Fibroblast of the conjunctiva (primary cell): ENCODE results near the gene MMP25.
A peak's percentile ranks its signal among the peaks of the same experiment; 100 is the strongest.

Source experiments
- DNase-seq: peaks from one replicate; pipeline ENCODE4 v3.0.0-alpha.2; 2010; ENCODE audit warnings: low read depth

The MMP25 gene

GRCh38 chr16:3094289-3095027 lies 48.1 kb downstream of the MMP25 start:
- DNase-seq, result peak; percentile 12

GRCh38 chr16:3095869-3096268 lies 49.5 kb downstream of the MMP25 start:
- no peak for DNase-seq

- no peak for DNase-seq
These were observed 50.0 kb downstream of the MMP25 start for GRCh38 chr16:3096362-3096761.

- no peak for DNase-seq
These were observed 50.9 kb downstream of the MMP25 start for GRCh38 chr16:3097266-3097665.

- DNase-seq, result no peak
These were observed 52.4 kb downstream of the MMP25 start, which contains the start of gene ZSCAN10 for GRCh38 chr16:3098459-3099394. ZSCAN10 (minus strand) TSS chr16:3099294; CDS start chr16:3092937, 6,357 bp downstream.

- DNase-seq, result no peak
These were observed 53.0 kb downstream of the MMP25 start for GRCh38 chr16:3099395-3099731.

- DNase-seq, result peak; percentile 82
These were observed 53.6 kb downstream of the MMP25 start for GRCh38 chr16:3099732-3100499.

- no peak for DNase-seq
These were observed 54.9 kb downstream of the MMP25 start for GRCh38 chr16:3101018-3101840.

- DNase-seq, result no peak
These were observed 55.6 kb downstream of the MMP25 start for GRCh38 chr16:3101841-3102470.

- peak; percentile 68 for DNase-seq
These were observed 60.0 kb downstream of the MMP25 start for GRCh38 chr16:3106205-3106928.
